GM12891 (cell line): Measurements from ENCODE around the gene KMO.

Source experiments
- POLR2A ChIP-seq: IDR thresholded peaks from 2 replicates; pipeline ENCODE4 v1.6.1; 2011; ENCODE audit warnings: low read depth, low read length, control low read depth
- POLR2AphosphoS5 ChIP-seq: IDR thresholded peaks from 2 replicates; pipeline ENCODE4 v1.6.1; 2011; ENCODE audit warnings: low read depth, low read length, control low read depth

GRCh38 chr1:241624935-241625334 is 92.8 kb downstream of the KMO start:
- TF ChIP-seq POLR2A = no peak
- no peak for TF ChIP-seq POLR2AphosphoS5
